ENCODE data around the gene SAMD3. TPM values are rescaled to one million over a fixed set of nuclear protein-coding genes. Genes with fewer than 3 reads are reported as not detected.

SAMD3 gene
- total and polyA plus RNA-seq, 2 donors (not counting 3 experiments of a cell fraction or from before 2014, with no cell fraction given), result not detected

DNA sequence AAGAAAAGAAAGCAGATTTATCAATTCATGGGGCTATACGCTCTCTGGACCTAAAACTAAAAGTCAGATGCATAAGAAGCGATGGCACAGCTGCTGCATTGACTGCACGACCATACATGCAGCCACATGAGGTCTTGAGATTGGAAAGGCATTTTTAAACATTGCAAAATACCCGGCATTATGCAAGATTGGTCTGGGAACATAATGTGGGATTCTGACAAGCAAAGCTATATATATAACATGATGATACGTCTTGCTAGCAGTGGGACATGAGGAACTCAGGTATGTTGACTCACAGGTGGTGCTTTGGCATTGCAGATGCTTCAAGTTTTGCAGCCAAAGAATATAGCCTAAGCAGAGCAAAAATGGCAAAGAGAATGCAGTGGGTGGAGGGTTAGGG, 55.1 kb downstream of the SAMD3 start:
- H3K9ac ChIP-seq (replicated peaks; ENCODE audit: extremely low read depth, insufficient read depth, low read length), result no peak overlapping the region
- intact Hi-C loops (cut with micrococcal nuclease), result no loop called here
- H3K79me2 ChIP-seq (ENCODE audit: control insufficient read depth, insufficient read depth, low read length), result no peaks in the 10 kb centered on the region
- TF ChIP-seq JUN (IDR thresholded peaks at IDR 0.05; ENCODE audit: borderline replicate concordance, insufficient read depth, insufficient read length, low read depth) (no peak), POLR2A (IDR thresholded peaks at IDR 0.05; ENCODE audit: low read depth, low read length) (no peak), POLR2AphosphoS5 (IDR thresholded peaks at IDR 0.05; ENCODE audit: insufficient read depth, low read depth, low read length) (no peak), MYC (IDR thresholded peaks at IDR 0.05; ENCODE audit: low read depth, low read length) (no peak), GATA2 (IDR thresholded peaks at IDR 0.05; ENCODE audit: insufficient read depth, insufficient read length, low read depth, low read length) (no peak), EZH2 (IDR thresholded peaks at IDR 0.05; ENCODE audit: borderline replicate concordance, low read depth, low read length, severe bottlenecking) (no peak), FOS (IDR thresholded peaks at IDR 0.05; ENCODE audit: borderline replicate concordance, insufficient read depth, low read length) (no peak)
- TF ChIP-seq, protein P1, sequence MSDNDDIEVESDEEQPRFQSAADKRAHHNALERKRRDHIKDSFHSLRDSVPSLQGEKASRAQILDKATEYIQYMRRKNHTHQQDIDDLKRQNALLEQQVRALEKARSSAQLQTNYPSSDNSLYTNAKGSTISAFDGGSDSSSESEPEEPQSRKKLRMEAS (IDR thresholded peaks at IDR 0.05; ENCODE audit: insufficient read depth, insufficient read length), result no peak
- TF ChIP-seq, protein P2, sequence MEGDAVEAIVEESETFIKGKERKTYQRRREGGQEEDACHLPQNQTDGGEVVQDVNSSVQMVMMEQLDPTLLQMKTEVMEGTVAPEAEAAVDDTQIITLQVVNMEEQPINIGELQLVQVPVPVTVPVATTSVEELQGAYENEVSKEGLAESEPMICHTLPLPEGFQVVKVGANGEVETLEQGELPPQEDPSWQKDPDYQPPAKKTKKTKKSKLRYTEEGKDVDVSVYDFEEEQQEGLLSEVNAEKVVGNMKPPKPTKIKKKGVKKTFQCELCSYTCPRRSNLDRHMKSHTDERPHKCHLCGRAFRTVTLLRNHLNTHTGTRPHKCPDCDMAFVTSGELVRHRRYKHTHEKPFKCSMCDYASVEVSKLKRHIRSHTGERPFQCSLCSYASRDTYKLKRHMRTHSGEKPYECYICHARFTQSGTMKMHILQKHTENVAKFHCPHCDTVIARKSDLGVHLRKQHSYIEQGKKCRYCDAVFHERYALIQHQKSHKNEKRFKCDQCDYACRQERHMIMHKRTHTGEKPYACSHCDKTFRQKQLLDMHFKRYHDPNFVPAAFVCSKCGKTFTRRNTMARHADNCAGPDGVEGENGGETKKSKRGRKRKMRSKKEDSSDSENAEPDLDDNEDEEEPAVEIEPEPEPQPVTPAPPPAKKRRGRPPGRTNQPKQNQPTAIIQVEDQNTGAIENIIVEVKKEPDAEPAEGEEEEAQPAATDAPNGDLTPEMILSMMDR (IDR thresholded peaks at IDR 0.05; ENCODE audit: extremely low read depth in 1 of 2, insufficient read depth in 1 of 2, low read depth in 1 of 2, low read length in 2 of 2), result no peak
- dilution Hi-C loops (cut with MboI; ENCODE audit: extremely low pct_ligation_motif_present, low sequenced_read_pairs), result no loop called here
- no peak overlapping the region for H3K4me2 ChIP-seq (ENCODE audit: insufficient read depth, low read length)
- POLR2A ChIA-PET, result no interaction called here
- H3K4me1 ChIP-seq (ENCODE audit: control insufficient read depth, extremely low read depth, insufficient read depth, low read length), result no peaks in the 10 kb centered on the region
- BruUV-seq (replicated peaks), result no TSS peak
- H3K36me3 ChIP-seq (ENCODE audit: control insufficient read depth in 2 of 2, extremely low read depth in 1 of 2, insufficient read depth in 2 of 2, low read length in 2 of 2), result no peaks in the 10 kb centered on the region
- FAIRE-seq (no peak), DNase-seq (ENCODE audit: low read depth, low spot score) (no peak)
- no peaks in the 10 kb centered on the region for H3K9me1 ChIP-seq (replicated peaks; ENCODE audit: control insufficient read depth, extremely low read depth, insufficient read depth, low read length)
- H3K9me3 ChIP-seq (replicated peaks; ENCODE audit: control insufficient read depth, insufficient read depth, low read length), result no peaks in the 10 kb centered on the region
- peaks cover 2 to 9% of the 10 kb centered on the region in 2 experiments for H3K27me3 ChIP-seq (ENCODE audit: control insufficient read depth in 2 of 2, insufficient read depth in 2 of 2, low read length in 2 of 2)
- CTCF ChIA-PET, result no interaction called here
- H3K27ac ChIP-seq (ENCODE audit: insufficient read depth, low read depth, low read length), result no peak overlapping the region
- H3K4me3 ChIP-seq (replicated peaks in 1 of 3; ENCODE audit: insufficient read depth in 1 of 3, low read depth in 1 of 3, low read length in 3 of 3), result no peak overlapping the region
- peaks cover 2% of the 10 kb centered on the region for H4K20me1 ChIP-seq (replicated peaks; ENCODE audit: control insufficient read depth, extremely low read depth, insufficient read depth, low read length)
- H2AFZ ChIP-seq (ENCODE audit: low read depth, low read length), result no peak overlapping the region

All from endothelial cell of umbilical vein (primary cell).